GM23338 (cell line): Measurements from ENCODE around the gene ECE1. TPM values are rescaled to one million over a fixed set of nuclear protein-coding genes. Genes with fewer than 3 reads are reported as not detected.

Source experiments
- ATAC-seq: fragments of 200-7000 bp; cut with Tn5 transposase; 3 replicates; pipeline ENCODE4 v1.9.1; 2020
- DNase-seq: peaks from one replicate; pipeline ENCODE4 v3.0.0-alpha.2; 2015; ENCODE audit warnings: low spot score
- H2AFZ ChIP-seq: fragments of 200-600 bp; sonication (generic); 2 replicates; pipeline ENCODE4 v1.8.0; 2016; ENCODE audit warnings: antibody characterized with exemption, mild to moderate bottlenecking, moderate library complexity
- H3F3A ChIP-seq: fragments of 200-600 bp; sonication (generic); replicated peaks from 2 replicates; pipeline ENCODE4 v1.8.0; 2017; ENCODE audit warnings: antibody characterized with exemption, mixed run types, low read depth
- H3K27ac ChIP-seq: fragments of 200-600 bp; sonication (generic); 2 replicates; pipeline ENCODE4 v1.6.1; 2016; ENCODE audit warnings: low read depth
- H3K27me3 ChIP-seq: fragments of 200-600 bp; sonication (generic); 2 replicates; pipeline ENCODE4 v1.8.0; 2016; ENCODE audit warnings: mild to moderate bottlenecking, mixed run types, moderate library complexity; ENCODE audit not compliant: insufficient read depth
- H3K36me3 ChIP-seq: fragments of 200-600 bp; sonication (generic); 2 replicates; pipeline ENCODE4 v1.8.0; 2016; ENCODE audit warnings: mild to moderate bottlenecking; ENCODE audit not compliant: insufficient read depth
- H3K4me1 ChIP-seq: fragments of 200-600 bp; sonication (generic); 2 replicates; pipeline ENCODE4 v1.8.0; 2016; ENCODE audit warnings: mild to moderate bottlenecking, moderate library complexity; ENCODE audit not compliant: insufficient read depth
- H3K4me2 ChIP-seq: fragments of 200-600 bp; sonication (generic); 2 replicates; pipeline ENCODE4 v1.7.1; 2017; ENCODE audit warnings: mixed run types
- H3K4me3 ChIP-seq: fragments of 200-600 bp; sonication (generic); 2 replicates; pipeline ENCODE4 v1.6.1; 2016; ENCODE audit warnings: mixed run types
- H3K79me2 ChIP-seq: fragments of 200-600 bp; sonication (generic); replicated peaks from 2 replicates; pipeline ENCODE4 v1.8.0; 2017; ENCODE audit warnings: mild to moderate bottlenecking; ENCODE audit not compliant: insufficient read depth
- H3K9me2 ChIP-seq: fragments of 200-600 bp; sonication (generic); 2 replicates; pipeline ENCODE4 v1.8.0; 2017; ENCODE audit not compliant: insufficient read depth
- H4K20me1 ChIP-seq: fragments of 200-600 bp; sonication (generic); replicated peaks from 2 replicates; pipeline ENCODE4 v1.8.0; 2017; ENCODE audit warnings: mild to moderate bottlenecking; ENCODE audit not compliant: insufficient read depth
- H3K27ac Mint-ChIP-seq: 2 replicates; pipeline ENCODE4 v1.8.0; 2020; ENCODE audit warnings: inconsistent platforms, mild to moderate bottlenecking, moderate library complexity, mixed read lengths
- H3K27me3 Mint-ChIP-seq: 3 replicates; pipeline ENCODE4 v1.8.0; 2022; ENCODE audit warnings: low read depth, mild to moderate bottlenecking, moderate library complexity, mixed read lengths, inconsistent platforms; ENCODE audit not compliant: insufficient read depth, poor library complexity
- H3K36me3 Mint-ChIP-seq: 3 replicates; pipeline ENCODE4 v1.8.0; 2021; ENCODE audit warnings: low read depth, mild to moderate bottlenecking, inconsistent platforms, moderate library complexity, mixed read lengths
- H3K4me1 Mint-ChIP-seq: 3 replicates; pipeline ENCODE4 v1.8.0; 2020; ENCODE audit warnings: mild to moderate bottlenecking, inconsistent platforms, mixed read lengths
- H3K4me3 Mint-ChIP-seq: 3 replicates; pipeline ENCODE4 v1.8.0; 2021; ENCODE audit warnings: moderate library complexity, mild to moderate bottlenecking, inconsistent platforms, mixed read lengths
- H3K9me3 Mint-ChIP-seq: 3 replicates; pipeline ENCODE4 v1.8.0; 2020; ENCODE audit warnings: moderate library complexity, mild to moderate bottlenecking, inconsistent platforms, mixed read lengths
- CREB1 ChIP-seq: fragments of 250-450 bp; sonication (Bioruptor Pico); IDR thresholded peaks from 2 replicates; pipeline ENCODE4 v1.5.0; 2020; ENCODE audit warnings: low read depth, mild to moderate bottlenecking, moderate library complexity
- EZH2 ChIP-seq: fragments of 200-600 bp; sonication (generic); IDR thresholded peaks from one replicate; pipeline ENCODE4 v1.8.0; 2017; ENCODE audit warnings: antibody characterized with exemption, mild to moderate bottlenecking, low read depth; ENCODE audit not compliant: unreplicated experiment
- EZH2phosphoT487 ChIP-seq: fragments of 200-600 bp; sonication (generic); IDR thresholded peaks from one replicate; pipeline ENCODE4 v1.8.1; 2018; ENCODE audit warnings: antibody characterized with exemption; ENCODE audit not compliant: unreplicated experiment
- JUNB ChIP-seq: IDR thresholded peaks from one replicate; pipeline ENCODE4 v1.6.1; 2016; ENCODE audit warnings: antibody characterized with exemption; ENCODE audit not compliant: unreplicated experiment
- POLR2AphosphoS5 ChIP-seq: IDR thresholded peaks from 2 replicates; pipeline ENCODE4 v1.6.1; 2016; ENCODE audit warnings: antibody characterized with exemption, low read depth
- ZNF114 ChIP-seq: fragments of 250-450 bp; sonication (Bioruptor Pico); IDR thresholded peaks from 2 replicates; pipeline ENCODE4 v1.5.0; 2020; ENCODE audit warnings: mild to moderate bottlenecking, moderate library complexity
- polyA plus RNA-seq: library from polyadenylated mRNA; unstranded; fragments of >200 nt; fragmentation: Nextera tagmentation; extraction: Ambion mirVana; gene quantifications from 2 replicates; pipeline ENCODE4 v1.2.1, GENCODE V29; 2016
- total RNA-seq: library from RNA; depleted of rRNA; stranded (reverse); fragments of >200 nt; shearing (Covaris generic); gene quantifications from 2 replicates; pipeline ENCODE4 v1.2.3, GENCODE V29; 2014
- TF ChIP-seq, protein P1 (sequence below), 2 experiments: fragments of 200-600 bp in 1 of 2; sonication (generic) in 1 of 2; conservative IDR thresholded peaks; 2 replicates each; pipeline versions ENCODE4 v1.5.1 to v1.6.1; 2016 to 2017; ENCODE audit warnings: antibody characterized with exemption in 2 of 2, low read depth in 2 of 2, mild to moderate bottlenecking in 2 of 2, moderate library complexity in 1 of 2
- TF ChIP-seq, protein P2 (sequence below): IDR thresholded peaks from 2 replicates; pipeline ENCODE4 v1.6.1; 2016; ENCODE audit warnings: antibody characterized with exemption

Gene ECE1
- total and polyA plus RNA-seq, 2 experiments from 2014 or later, result 11.0 to 45.0 TPM

DNA sequence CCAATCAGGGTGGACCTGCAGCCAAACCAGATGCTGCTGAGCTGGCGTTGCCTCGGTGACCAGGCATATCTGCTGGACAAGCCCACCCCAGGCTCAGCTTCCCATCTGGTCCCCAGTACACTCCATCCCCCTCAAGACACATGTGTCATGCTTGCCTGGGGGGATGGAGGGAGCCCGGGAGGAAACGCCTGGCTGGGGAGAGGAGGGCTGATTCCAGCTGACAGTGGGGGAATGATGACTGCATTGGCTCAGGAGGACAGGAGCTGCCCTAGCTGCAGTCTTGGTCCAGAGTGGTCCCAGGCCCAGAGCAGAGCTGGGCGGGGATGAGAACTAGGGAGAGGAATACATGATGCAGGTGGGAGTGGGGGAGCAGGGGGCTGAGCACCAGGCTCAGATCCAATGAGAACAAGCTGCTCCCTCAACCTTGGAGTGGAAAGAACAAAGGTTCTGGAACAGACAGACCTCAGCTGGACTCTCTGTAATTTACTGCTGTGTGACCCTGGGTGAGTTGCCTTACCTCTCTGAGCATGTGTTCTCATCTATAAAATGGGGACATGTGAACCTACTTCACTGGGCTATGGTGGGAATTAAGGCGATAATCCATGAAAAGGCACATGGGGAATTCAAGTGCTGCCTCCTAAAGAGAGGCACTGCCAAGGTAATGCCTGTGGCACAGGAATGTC lies 23.1 kb upstream of the ECE1 start (continued):
- TF ChIP-seq, protein P1, sequence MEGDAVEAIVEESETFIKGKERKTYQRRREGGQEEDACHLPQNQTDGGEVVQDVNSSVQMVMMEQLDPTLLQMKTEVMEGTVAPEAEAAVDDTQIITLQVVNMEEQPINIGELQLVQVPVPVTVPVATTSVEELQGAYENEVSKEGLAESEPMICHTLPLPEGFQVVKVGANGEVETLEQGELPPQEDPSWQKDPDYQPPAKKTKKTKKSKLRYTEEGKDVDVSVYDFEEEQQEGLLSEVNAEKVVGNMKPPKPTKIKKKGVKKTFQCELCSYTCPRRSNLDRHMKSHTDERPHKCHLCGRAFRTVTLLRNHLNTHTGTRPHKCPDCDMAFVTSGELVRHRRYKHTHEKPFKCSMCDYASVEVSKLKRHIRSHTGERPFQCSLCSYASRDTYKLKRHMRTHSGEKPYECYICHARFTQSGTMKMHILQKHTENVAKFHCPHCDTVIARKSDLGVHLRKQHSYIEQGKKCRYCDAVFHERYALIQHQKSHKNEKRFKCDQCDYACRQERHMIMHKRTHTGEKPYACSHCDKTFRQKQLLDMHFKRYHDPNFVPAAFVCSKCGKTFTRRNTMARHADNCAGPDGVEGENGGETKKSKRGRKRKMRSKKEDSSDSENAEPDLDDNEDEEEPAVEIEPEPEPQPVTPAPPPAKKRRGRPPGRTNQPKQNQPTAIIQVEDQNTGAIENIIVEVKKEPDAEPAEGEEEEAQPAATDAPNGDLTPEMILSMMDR (conservative IDR thresholded peaks at IDR 0.05; ENCODE audit: low read depth in 2 of 2), result no peak

DNA sequence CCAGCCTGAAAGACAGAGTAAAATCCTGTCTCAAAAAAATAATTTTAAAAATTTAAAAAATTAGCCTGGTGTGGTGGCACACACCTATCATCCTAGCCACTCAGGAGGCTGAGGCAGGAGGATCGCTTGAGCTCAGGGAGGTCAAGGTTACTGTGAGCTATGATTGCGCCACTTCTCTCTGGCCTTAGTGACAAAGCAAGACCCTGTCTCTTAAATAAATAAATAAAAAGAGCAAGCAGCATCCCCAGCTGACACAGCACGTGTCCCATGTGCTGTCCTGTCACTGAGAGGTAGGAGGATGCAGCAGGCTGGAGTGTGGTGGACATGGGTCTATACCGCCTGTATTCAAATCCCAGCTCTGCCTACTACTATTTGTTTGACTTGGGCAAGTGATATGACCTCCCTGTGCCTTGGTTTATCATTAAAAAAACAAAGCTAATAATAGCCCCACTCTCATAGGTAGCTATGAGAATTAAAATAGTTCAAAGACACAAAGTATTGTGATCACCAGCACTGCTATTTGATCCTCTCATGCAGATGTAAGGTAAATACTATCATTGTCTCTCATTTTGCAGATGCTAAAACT lies 22.2 kb upstream of the ECE1 start:
- no peak for TF ChIP-seq ZNF114 (CRISPR knock-in tag)
- TF ChIP-seq EZH2, result no peak
- TF ChIP-seq, protein P2, sequence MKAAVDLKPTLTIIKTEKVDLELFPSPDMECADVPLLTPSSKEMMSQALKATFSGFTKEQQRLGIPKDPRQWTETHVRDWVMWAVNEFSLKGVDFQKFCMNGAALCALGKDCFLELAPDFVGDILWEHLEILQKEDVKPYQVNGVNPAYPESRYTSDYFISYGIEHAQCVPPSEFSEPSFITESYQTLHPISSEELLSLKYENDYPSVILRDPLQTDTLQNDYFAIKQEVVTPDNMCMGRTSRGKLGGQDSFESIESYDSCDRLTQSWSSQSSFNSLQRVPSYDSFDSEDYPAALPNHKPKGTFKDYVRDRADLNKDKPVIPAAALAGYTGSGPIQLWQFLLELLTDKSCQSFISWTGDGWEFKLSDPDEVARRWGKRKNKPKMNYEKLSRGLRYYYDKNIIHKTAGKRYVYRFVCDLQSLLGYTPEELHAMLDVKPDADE, result no peak
- Histone ChIP-seq H3K4me3 (no peak overlapping the region), H2AFZ (no peak overlapping the region), H3K27me3 (no peaks in the 10 kb centered on the region), H3K4me1 (peaks cover 46% of the 10 kb centered on the region), H3K9me2 (no peaks in the 10 kb centered on the region), H3K27ac (no peak overlapping the region; the same call in 1 of the 2 replicates), H4K20me1 (no peaks in the 10 kb centered on the region; the same call in 1 of the 2 replicates), H3K36me3 (no peaks in the 10 kb centered on the region), H3K79me2 (no peaks in the 10 kb centered on the region), H3K4me2 (no peak overlapping the region), H3F3A (peaks cover 7% of the 10 kb centered on the region; the same call in 1 of the 2 replicates)
- Mint-ChIP-seq H3K27ac (no peak overlapping the region), H3K4me1 (peaks cover 60% of the 10 kb centered on the region), H3K36me3 (no peaks in the 10 kb centered on the region; the same call in 2 of the 3 replicates), H3K4me3 (no peak overlapping the region), H3K27me3 (peaks cover 5% of the 10 kb centered on the region), H3K9me3 (no peaks in the 10 kb centered on the region)
- DNase-seq (no peak), ATAC-seq (no peak)

DNA sequence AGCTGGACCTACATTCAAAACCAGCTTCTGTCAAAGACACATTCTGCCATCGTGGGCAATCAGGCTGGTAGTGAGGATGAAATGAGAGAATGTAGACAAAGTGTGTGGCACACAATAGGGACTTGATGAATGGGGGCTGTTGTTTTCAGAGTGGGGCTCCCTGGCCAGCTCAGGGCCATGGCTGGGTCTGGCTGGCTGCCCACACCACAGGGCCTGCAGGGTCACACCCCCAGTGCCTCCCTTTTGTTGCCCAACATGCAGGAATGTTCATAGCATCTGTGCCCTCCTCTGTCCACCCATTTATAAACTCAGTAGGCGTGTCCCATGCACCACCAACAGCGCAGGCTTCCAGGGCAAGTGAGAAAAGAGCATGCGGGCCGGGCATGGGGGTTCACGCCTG lies 20.8 kb upstream of the ECE1 start:
- Histone ChIP-seq H3K27ac (0 out of 2 replicates have a peak overlapping the region, but pooled peaks have one; percentile 41), H3F3A (peaks cover 7% of the 10 kb centered on the region; the same call in 1 of the 2 replicates), H4K20me1 (no peaks in the 10 kb centered on the region; the same call in 1 of the 2 replicates), H3K27me3 (no peaks in the 10 kb centered on the region), H3K36me3 (no peaks in the 10 kb centered on the region), H3K4me1 (peaks cover 48% of the 10 kb centered on the region), H2AFZ (no peak overlapping the region), H3K4me3 (no peak overlapping the region), H3K9me2 (no peaks in the 10 kb centered on the region), H3K79me2 (no peaks in the 10 kb centered on the region), H3K4me2 (no peak overlapping the region)
- H3K9me3 Mint-ChIP-seq, result no peaks in the 10 kb centered on the region
- H3K27ac Mint-ChIP-seq, result no peak overlapping the region
- H3K4me1 Mint-ChIP-seq, result peaks cover 65% of the 10 kb centered on the region
- no peak overlapping the region; the same call in 2 of the 3 replicates for H3K4me3 Mint-ChIP-seq
- H3K27me3 Mint-ChIP-seq, result peaks cover 5% of the 10 kb centered on the region
- H3K36me3 Mint-ChIP-seq, result no peaks in the 10 kb centered on the region; the same call in 2 of the 3 replicates
- DNase-seq (no peak), ATAC-seq (no peak)
- TF ChIP-seq EZH2phosphoT487 (no peak), CREB1 (CRISPR knock-in tag) (no peak), POLR2AphosphoS5 (no peak), JUNB (no peak)
- TF ChIP-seq, protein P2, result no peak
